Thoracic aorta (tissue), 2 donors: ENCODE data around the gene RFX5. TPM values are rescaled to one million over a fixed set of nuclear protein-coding genes. Genes with fewer than 3 reads are reported as not detected.
A peak's percentile ranks its signal among the peaks of the same experiment; 100 is the strongest.

ENCODE experiments used
- ATAC-seq: fragments of 150-250 bp; one replicate; pipeline ENCODE4 v1.8.0; 2017; ENCODE audit warnings: low read depth; ENCODE audit not compliant: insufficient number of reproducible peaks, low FRiP score
- DNase-seq: peaks from one replicate; pipeline ENCODE4 v3.0.0-alpha.2; 2020; ENCODE audit warnings: low spot score
- H3K27ac ChIP-seq, 2 donors: fragments of 200-600 bp; sonication (generic); 1 replicate in 1 of 2; 2 replicates in 1 of 2; pipeline ENCODE4 v1.5.1; 2016; ENCODE audit warnings: mild to moderate bottlenecking in 2 of 2, moderate library complexity in 2 of 2
- H3K27me3 ChIP-seq: fragments of 200-600 bp; sonication (generic); replicated peaks from 2 replicates; pipeline ENCODE4 v1.6.0; 2016; ENCODE audit warnings: mild to moderate bottlenecking; ENCODE audit not compliant: insufficient read depth
- H3K36me3 ChIP-seq: fragments of 200-600 bp; sonication (generic); one replicate; pipeline ENCODE4 v1.5.1; 2016
- H3K4me1 ChIP-seq, 2 donors: fragments of 200-600 bp; sonication (generic); 1 replicate in 1 of 2; 2 replicates in 1 of 2; pipeline versions ENCODE4 v1.5.1 to v1.6.0; 2016; ENCODE audit warnings: low read depth in 2 of 2, mild to moderate bottlenecking in 1 of 2; ENCODE audit not compliant: control insufficient read depth in 1 of 2
- H3K4me3 ChIP-seq: fragments of 200-600 bp; sonication (generic); 2 replicates; pipeline ENCODE4 v1.5.1; 2016; ENCODE audit warnings: mild to moderate bottlenecking
- H3K9me3 ChIP-seq: fragments of 200-600 bp; sonication (generic); 2 replicates; pipeline ENCODE4 v1.5.1; 2016
- CTCF ChIP-seq: fragments of 200-600 bp; sonication (generic); IDR thresholded peaks from one replicate; pipeline ENCODE4 v1.5.1; 2019; ENCODE audit warnings: antibody characterized with exemption
- total RNA-seq, 2 donors: library from RNA; depleted of rRNA; stranded (reverse); fragments of >200 nt; gene quantifications; one replicate each; pipeline versions ENCODE4 v1.1.0 to v1.2.3, GENCODE V29; 2016

The RFX5 gene
- total RNA-seq, 2 donors from 2014 or later, result 49.3 to 51.7 TPM

GRCh38 chr1:151292207-151293030 is 54.6 kb downstream of the RFX5 start:
- no peaks in the 10 kb centered on the region for H3K9me3 ChIP-seq
- H3K27ac ChIP-seq, result peak overlapping the region in 1 of 2 donors; percentile 8
- H3K4me3 ChIP-seq, result no peak overlapping the region
- H3K4me1 ChIP-seq, result no peaks in the 10 kb centered on the region
- peaks cover 81% of the 10 kb centered on the region for H3K36me3 ChIP-seq
- ATAC-seq, result no peak
- DNase-seq, result no peak
- H3K27me3 ChIP-seq, result no peaks in the 10 kb centered on the region
- TF ChIP-seq CTCF, result no peak

GRCh38 chr1:151290709-151291303 is 56.2 kb downstream of the RFX5 start:
- Histone ChIP-seq H3K36me3 (peaks cover 87% of the 10 kb centered on the region), H3K4me1 (no peaks in the 10 kb centered on the region)
- ATAC-seq, result no peak

More at GRCh38 chr1:151290709-151291303, 56.2 kb downstream of the RFX5 start:
- Histone ChIP-seq H3K27ac (no peak overlapping the region), H3K27me3 (no peaks in the 10 kb centered on the region), H3K9me3 (no peaks in the 10 kb centered on the region), H3K4me3 (no peak overlapping the region)
- TF ChIP-seq CTCF, result no peak
- no peak for DNase-seq

Other genes with a start within 250 kb of the RFX5 start
- gene SEMA6C, start 200.6 kb downstream of the RFX5 start, total RNA-seq, result 1 to 10 TPM; 6.3 to 6.8 TPM
- gene TNFAIP8L2, start 190.6 kb downstream of the RFX5 start, total RNA-seq, result 10 to 100 TPM in 1 of 2 donors, 1 to 10 TPM in 1; 3.9 to 14.1 TPM
- gene LYSMD1, start 181.3 kb downstream of the RFX5 start, total RNA-seq, result 1 to 10 TPM; 5.6 to 8.7 TPM
- gene SCNM1, start 181.1 kb downstream of the RFX5 start, total RNA-seq, result 10 to 100 TPM; 19.1 to 27.7 TPM
- gene TMOD4, start 171.3 kb downstream of the RFX5 start, total RNA-seq, result not detected
- gene VPS72, start 157.1 kb downstream of the RFX5 start, total RNA-seq, result 10 to 100 TPM; 32.5 to 39.7 TPM
- gene PIP5K1A, start 148.7 kb downstream of the RFX5 start, total RNA-seq, result 10 to 100 TPM; 49.7 to 97.6 TPM
- 10 to 100 TPM; 79.1 to 87.6 TPM for gene PSMD4, start 92.5 kb downstream of the RFX5 start, total RNA-seq
- gene ZNF687, start 65.0 kb downstream of the RFX5 start, total RNA-seq, result 10 to 100 TPM; 22.7 to 32.2 TPM
- gene PI4KB, start 19.8 kb downstream of the RFX5 start, total RNA-seq, result 10 to 100 TPM; 60.1 to 63.1 TPM
- gene SELENBP1, start 25.5 kb upstream of the RFX5 start, total RNA-seq, result 10 to 100 TPM; 41.8 to 67.6 TPM
- 100 to 1,000 TPM; 168 to 209 TPM for gene PSMB4, start 52.3 kb upstream of the RFX5 start, total RNA-seq
- 10 to 100 TPM; 64.1 to 76.9 TPM for gene POGZ, start 112.2 kb upstream of the RFX5 start, total RNA-seq
- 1 to 10 TPM in 1 of 2 donors, not detected in 1; 2.3 TPM for gene CGN, start 164.1 kb upstream of the RFX5 start, total RNA-seq
- 10 to 100 TPM in 1 of 2 donors, 1 to 10 TPM in 1; 4.9 to 10.7 TPM for gene TUFT1, start 193.1 kb upstream of the RFX5 start, total RNA-seq